GM21515 (cell line): ENCODE measurements around the gene RPA3.

Experiments used
- ATAC-seq: cut with Tn5 transposase; IDR thresholded peaks from one replicate; pipeline ENCODE4 v1.9.1; 2021; ENCODE audit not compliant: unreplicated experiment

Gene RPA3

GRCh38 chr7:7718492-7718891 is at the start of gene RPA3:
TSS of gene RPA3 (minus strand) at chr7:7718607. CDS start at chr7:7640418, 78,189 bp downstream.
- ATAC-seq: no peak

DNA sequence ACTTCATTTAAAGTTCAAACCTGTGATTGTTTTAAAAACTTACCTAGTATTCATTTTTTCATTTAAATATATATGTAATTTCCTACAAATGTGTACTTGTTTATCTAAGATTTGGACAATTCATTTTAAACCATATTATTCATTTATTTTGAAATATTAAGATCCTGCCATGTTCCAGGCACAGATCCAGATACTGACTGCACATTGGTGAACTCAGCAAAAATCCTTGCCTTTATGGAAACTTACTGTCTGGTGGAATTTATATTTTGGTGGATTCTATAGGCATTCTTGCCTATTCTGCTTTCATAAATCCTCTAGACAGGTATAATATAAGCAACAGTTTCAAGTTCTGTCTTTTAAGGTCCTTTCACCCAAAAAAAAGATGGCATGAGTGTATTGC is 48.3 kb upstream of the RPA3 start:
- ATAC-seq: no peak

GRCh38 chr7:7765422-7765821 is 47.0 kb upstream of the RPA3 start:
- ATAC-seq: peak; percentile 44

DNA sequence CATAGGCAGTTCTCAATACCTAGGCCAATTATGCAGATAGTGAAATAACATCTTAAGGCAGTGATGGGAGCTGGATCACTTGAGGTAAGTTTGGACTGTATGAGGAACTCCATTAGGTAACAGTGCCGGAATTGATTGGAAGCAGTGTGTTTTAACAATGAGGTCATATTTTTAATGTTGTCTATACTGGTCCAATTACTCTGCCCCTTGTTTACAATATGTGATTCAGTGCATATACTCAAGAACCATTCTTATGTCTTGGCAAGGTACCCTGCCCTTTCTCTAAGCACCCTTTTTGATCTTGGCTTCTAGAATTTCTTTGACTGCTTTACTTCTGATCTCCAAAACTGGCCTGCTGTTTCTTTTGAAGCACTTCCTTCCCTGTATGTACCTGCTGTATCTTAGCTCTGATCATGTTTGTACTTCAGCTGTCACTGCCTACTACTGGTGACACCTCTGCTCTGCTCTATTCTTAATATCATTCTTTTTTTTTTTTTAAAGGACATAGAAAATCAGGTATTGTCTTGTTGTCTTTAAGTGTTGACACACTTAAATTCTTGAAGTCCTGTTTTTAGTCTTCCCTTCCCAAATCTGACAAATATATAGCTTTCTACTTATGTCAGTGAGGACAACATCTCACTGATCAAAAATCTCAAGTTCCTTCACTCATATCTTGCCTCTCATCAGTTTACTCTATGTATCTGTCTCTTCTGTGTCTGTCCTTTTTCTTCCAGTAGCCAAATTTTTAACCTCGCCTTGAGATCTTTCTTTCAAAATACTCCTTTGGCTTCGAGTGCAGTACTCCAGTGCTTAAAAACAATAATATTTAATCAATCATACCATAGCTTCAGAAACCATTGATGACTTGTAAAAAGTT is 46.4 kb upstream of the RPA3 start:
- ATAC-seq: no peak

- peak; percentile 49 for ATAC-seq
These were observed 43.8 kb upstream of the RPA3 start for GRCh38 chr7:7761974-7762779.

DNA sequence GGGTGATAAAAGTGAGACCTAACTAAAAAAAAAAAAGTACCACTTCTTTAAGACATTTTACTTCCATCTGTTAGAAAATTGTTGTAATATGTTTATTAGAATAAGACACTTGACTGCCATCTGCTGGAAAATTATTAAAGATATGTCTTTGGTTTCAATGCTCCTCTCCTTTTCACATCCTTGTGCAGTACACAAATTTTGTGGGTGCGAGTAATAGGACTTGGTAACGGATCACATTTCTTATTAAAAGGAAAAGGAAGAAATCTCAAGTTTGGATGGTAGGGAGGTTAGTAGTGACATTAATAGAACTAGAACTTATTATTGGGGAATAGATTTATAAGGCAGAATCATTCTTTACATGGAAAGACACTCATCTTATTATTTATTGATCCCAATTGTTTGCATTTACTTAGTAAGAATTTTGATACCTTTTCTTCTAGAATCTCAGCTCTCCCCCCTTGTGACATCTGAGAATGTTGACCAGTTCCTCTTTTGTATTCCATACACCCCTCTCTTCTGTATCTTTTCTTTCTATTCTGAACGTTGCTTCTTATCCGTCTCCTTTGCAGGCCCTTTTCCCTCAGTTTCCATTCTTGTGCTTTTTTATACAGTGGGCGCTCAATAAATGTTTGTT is 43.0 kb upstream of the RPA3 start:
- ATAC-seq: peak; percentile 41

- no peak for ATAC-seq
These were observed 39.2 kb upstream of the RPA3 start for GRCh38 chr7:7757576-7757975.

- no peak for ATAC-seq
These were observed 38.2 kb upstream of the RPA3 start for GRCh38 chr7:7756577-7756976.

GRCh38 chr7:7751243-7752092 is 33.1 kb upstream of the RPA3 start:
- no peak for ATAC-seq

GRCh38 chr7:7750571-7751242 is 32.3 kb upstream of the RPA3 start:
- no peak for ATAC-seq

DNA sequence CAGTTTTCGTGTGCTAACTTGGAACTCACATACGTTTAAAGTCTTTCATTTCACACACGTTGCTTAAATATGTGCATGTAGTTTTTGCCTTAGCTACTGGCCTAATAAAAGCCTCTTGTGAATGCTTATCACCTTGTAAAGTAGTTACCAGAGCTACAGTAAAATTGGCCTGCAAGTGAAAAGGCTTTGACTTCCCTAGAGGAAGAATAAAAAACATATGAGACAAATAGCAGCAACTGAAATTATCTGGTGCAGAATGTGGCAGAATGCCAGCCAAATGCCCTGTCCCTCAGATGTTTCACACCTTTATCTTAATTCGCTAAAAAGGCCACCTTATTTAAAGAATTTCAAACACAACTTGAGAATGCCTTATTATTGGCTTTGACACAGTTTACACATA is 28.1 kb upstream of the RPA3 start:
- ATAC-seq: no peak

GRCh38 chr7:7745966-7746365 is 27.6 kb upstream of the RPA3 start:
- ATAC-seq: no peak

- no peak for ATAC-seq
These were observed 26.9 kb upstream of the RPA3 start for GRCh38 chr7:7745258-7745657.

DNA sequence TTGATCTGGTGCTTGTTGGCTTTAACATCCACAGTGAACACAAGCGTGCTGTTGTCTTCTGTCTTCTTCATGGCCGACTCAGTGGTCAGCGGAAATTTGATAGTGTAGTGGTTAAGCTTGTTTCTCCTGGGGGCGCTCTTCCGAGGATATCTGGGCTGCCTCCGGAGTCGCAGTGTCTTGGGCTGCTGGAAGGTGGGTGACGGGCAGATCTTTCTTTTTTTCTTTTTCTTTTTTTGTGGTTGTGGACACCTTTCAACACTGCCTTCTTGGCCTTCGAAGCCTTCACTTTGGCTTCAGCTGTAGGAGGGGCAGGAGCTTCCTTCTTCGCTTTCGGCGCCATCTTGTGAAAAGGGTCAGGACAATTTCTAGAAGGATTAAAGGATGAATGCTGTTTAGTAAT is 23.8 kb upstream of the RPA3 start:
- no peak for ATAC-seq

- no peak for ATAC-seq
These were observed 21.6 kb upstream of the RPA3 start for GRCh38 chr7:7740037-7740355.

DNA sequence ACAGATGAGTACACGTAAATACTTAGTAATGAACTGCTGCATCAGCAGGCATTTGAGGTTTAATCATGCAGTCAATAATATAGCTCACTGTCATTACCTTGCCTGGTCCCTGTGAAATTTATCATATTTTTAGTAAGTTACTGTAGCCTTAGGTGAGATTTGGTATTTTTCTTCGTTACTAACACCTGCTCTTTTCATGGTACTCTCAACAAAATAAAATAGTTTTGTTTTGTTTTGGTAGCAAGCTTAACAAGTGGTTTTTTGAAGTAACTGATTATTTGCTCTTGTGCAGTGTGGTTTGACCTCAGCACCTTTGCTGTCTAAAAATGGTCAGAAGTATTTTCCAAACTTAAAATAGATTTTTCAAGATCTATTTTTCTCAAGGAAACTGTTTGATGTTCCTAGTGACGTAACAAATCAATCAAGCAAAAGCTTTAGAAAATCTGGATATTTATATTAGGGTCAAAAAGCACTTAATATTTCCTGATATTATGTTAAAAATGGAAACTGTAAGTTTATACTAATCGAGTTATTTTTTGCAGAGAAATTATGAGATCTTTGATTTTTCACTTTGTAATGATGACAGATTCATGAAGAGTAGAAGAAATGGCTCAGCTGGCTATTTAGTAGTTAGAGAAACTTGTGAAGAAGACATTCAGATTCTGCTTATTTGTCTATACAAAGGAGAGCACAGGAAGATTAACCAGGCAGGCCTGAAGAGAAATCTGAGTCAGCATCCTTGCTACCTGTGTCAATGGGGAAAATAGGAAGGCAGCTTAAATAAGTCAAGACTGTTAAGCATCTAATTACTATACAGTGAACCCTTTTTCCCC is 21.0 kb upstream of the RPA3 start:
- no peak for ATAC-seq

GRCh38 chr7:7738622-7739021 is 20.2 kb upstream of the RPA3 start:
- no peak for ATAC-seq

- no peak for ATAC-seq
These were observed 19.8 kb upstream of the RPA3 start for GRCh38 chr7:7738177-7738576.

- no peak for ATAC-seq
These were observed 19.3 kb upstream of the RPA3 start for GRCh38 chr7:7737674-7738073.
